Activated CD4-positive, CD25-positive, alpha-beta regulatory T cell treated with anti-CD3 and anti-CD28 coated beads, Interleukin-2, amount 50 U/mL, for 24 hours (primary cell): Measurements from ENCODE around the gene IL20RB.

Experiments used
- ATAC-seq, 2 donors: fragments of 150-1000 bp; cut with Tn5 transposase; one replicate each; pipeline ENCODE4 v1.10.0; 2021; ENCODE audit warnings: mild to moderate bottlenecking in 1 of 2, moderate library complexity in 1 of 2

IL20RB gene

DNA sequence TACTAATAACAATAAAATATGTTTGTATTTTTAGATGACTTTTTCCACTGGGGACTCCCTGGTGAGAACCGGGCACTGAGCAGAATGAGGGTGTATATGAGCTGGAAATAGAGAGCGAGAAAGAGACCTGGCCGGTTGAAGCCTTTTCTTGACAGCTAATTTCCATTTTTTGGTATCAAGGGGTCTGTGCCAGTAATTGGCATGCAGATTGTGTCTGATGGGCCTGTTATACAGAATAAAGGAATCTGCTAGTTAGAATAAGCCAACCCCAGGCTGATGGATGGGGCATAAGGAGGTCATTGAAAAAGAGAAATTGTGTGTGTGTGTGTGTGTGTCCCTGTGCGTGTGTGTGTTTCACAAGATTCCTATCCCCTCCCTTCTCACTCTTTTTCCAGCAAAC is 83.9 kb downstream of the IL20RB start:
- no peak for ATAC-seq

DNA sequence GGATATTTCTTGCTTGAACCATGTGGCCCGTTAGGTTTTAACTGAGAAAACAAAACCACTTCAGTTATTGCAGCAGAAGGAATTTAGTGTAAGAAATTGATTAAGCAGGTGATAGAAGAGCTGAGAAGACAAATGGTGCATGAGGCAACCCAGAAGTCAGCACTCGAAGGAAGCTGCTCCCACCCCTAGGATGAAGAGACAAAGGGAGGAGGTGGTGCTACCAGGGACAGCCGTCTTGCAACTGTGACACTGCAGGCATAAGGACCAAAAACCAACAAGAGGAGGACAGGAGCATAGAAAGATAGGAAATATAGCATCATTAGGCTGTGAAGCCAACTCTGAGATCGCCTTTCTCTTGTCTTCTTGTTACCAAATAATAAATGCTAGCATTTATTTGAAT is 89.0 kb downstream of the IL20RB start:
- no peak for ATAC-seq

DNA sequence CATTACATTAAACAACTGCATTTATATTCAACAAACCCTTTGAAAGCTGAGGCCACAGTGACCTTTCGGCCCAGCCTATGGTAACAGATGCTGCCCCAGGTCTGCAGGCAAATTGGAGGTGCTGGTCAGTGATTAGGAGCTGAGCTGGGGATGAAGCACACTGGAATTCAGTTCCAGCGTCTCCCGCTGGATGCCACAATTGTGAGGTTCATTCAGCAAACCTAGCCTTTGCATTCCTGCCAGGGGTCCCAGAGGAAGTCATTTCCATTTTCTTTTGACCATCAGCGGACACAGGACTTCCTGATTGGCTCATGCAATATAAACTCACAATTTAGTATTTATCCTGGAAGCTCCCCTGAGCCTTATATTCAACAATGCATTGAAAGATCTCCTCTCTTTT is 89.5 kb downstream of the IL20RB start:
- no peak for ATAC-seq

DNA sequence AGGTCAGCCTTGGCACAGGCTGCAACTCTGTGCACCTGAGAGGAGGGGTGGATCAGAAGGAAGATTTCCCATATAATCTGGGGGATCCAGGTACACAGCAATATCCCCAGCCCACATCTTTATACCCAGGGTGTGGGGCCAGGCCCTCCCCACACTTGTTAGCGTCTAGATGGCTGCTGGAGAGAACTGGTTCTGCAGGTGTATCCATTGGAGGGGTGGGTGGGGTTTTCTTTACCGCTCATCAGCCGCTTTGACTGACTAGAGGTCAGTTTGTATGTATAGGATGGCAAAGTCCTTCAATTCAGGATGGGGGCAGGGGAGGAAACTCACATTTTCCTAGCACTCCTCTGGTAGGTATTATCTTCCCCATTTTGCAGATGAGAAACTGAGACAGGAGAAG is 92.5 kb downstream of the IL20RB start:
- no peak for ATAC-seq

DNA sequence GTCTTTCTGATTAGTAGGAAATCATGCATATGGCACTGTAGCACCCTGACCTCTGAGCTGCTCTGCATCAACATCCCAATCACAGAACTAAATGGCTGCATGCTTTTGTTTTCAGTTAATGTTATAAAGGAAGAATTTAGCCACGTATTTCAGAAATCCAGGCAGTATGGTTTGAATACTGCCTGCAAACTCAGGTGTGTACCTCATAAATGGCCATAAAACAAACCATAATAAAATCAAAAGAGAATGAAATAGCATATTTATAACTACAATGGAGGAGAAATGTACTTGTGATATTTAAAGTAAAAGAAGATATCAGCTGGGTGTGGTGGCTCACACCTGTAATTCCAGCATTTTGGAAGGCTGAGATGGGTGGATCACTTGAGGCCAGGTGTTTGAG is 94.5 kb downstream of the IL20RB start:
- ATAC-seq = no peak
